GM08714 (cell line): ENCODE data around the gene CUX1.
"Not testable (repeated sequence)": the region's sequence is repeated elsewhere in the genome, so short reads cannot be mapped to it uniquely, and the experiment has no call there.

Experiments
- H3K4me3 ChIP-seq: fragments of 200-500 bp; sonication (Bioruptor generic); 2 replicates; pipeline ENCODE4 v1.5.1; 2014; ENCODE audit warnings: mild to moderate bottlenecking, low read length, inconsistent platforms
- ZNF274 ChIP-seq: IDR thresholded peaks from 2 replicates; pipeline ENCODE4 v1.6.1; 2012; ENCODE audit warnings: mild to moderate bottlenecking, low read depth, low read length

The CUX1 gene

DNA sequence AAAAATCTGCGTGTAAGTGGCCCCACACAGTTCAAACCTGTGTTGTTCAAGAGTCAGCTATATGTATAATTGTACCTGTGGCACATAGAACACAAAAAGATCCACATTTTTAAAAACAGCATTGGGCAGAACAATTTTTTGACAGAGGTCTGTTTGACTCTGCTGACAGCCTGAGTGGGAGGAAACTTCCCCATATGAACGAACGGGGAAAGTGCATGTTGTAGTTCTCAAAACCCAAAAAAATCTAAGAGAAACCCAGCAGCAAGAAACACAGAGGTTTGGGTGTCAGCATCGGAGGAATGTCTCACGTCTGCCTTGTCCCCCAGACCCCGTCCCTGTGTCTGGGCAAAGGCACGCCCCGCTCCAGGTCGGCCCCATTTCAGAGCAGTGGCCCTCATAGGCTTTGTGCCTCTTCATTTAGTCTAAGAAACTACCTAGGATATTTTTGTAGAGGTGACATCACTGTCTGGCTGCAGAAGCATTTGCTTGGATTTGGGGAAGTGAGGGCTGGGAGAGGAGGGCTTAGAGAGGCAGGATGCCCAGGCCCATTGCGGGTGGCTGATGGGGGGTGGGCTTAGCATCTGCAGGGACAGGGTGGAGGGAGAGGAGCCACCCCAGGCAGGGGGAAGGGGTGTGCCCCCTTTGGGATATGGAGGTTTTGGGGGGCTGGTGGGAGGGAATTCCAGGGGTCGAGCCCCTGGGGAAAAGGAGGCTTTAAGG is 11.0 kb downstream of the CUX1 start:
- no peak overlapping the region for H3K4me3 ChIP-seq
- no peak for TF ChIP-seq ZNF274

DNA sequence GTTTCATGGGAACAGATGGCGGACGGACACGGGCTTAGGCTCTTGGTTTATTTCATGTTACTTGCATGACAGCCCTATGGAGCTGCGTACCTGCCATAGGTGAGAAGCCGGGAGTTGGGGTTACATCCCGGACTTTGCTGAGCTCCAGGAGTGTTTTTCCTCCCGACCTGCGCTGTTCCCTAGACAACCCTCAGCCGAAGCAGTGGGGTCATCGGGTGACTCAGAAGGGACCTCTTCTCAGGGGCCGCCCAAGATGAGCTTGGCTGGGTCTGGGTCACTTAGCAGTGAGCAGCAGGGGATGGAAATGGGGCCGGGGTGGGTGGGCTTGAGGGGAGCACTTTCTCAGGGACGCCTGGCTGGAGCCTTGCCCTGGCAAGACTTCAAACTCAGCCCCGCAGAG is 11.9 kb downstream of the CUX1 start:
- TF ChIP-seq ZNF274: no peak
- H3K4me3 ChIP-seq: no peak overlapping the region

DNA sequence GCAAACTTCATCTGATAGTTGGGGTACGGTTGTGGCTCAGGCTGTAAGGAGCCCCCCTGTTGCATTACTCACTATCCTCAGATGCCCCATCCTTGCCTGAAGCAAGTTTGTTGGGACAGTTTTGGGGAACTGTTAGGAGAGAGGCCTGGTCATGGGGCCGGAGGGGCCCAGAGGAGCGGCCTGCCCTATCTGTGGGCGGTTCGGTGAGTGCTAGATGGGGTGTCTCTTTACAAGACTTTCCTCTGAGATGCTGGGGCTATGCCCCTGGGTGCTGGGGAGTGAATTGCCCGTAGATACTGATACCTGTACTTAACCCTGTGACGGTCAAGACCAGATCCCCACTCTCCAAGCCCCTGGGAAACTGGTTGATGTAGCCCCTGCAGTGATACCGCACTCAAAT is 12.4 kb downstream of the CUX1 start:
- no peak overlapping the region for H3K4me3 ChIP-seq
- TF ChIP-seq ZNF274: no peak

DNA sequence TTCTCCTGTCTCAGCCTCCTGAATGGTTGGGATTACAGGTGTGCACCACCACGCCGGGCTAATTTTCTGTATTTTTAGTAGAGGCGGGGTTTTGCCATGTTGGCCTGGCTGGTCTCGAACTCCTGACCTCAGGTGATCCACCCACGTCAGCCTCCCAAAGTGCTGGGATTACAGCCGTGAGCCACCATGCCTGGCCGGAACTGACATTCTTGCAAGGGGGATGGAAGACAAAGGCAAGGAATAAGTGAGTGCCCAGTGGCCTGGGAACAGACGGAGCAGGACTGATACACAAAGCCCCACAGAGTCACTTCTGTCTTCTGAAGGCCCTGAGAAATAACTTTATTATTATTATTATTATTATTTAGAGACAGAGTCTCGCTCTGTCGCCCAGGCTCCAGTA is 14.0 kb downstream of the CUX1 start:
- H3K4me3 ChIP-seq: not testable (repeated sequence)

DNA sequence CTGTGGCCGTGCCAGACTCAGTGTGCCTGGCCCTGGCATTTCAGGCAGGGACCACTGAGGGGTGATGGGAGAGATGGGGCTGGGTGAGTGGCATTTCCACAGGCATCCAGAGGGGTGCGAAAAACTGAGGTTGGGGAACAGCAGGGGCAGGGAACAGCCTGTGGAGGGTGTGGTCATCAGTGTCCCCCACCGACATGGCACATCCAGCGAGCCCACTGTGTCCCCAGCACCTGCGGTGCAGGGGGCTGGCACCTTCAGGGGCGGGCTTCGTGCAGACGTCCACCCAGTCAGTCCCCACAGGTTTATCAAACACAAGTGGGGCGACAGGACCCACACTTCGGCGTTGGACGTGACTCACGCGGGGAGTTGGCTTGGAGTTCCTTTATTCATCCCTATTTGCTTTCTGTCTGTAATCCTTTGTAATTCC is 14.8 kb downstream of the CUX1 start:
- no peak overlapping the region for H3K4me3 ChIP-seq
- no peak for TF ChIP-seq ZNF274

DNA sequence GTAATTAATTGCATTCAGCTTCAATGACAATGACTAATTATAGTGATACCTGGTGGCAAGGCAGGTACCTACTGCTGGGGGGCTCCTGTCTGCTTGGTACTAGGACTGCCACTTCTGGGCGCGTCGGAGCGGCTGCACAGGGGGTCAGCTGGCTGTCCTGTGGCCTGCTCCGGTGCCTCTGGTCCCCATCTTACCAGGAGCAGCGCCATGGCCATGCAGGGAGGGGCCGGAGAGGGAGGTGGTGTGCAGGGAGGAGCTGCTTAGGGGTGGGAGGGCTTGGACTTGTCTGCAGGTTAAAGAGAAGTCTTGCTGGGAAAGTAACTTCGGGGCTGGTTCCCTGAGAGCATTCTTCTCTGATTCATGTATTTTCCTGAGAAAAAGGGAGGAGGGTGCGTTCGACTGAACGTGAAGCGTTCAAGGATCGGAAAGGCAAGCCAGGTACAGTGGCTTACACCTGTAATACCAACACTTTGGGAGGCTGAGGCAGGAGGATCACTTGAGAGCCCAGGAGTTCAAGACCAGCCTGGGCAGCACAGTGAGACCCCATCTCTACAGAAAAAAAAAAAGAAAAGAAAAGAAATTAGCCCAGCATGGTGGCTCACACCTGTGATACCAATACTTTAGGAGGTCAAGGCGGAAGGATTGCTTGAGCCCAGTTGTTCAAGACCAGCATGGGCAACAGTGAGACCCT is 15.4 kb downstream of the CUX1 start:
- H3K4me3 ChIP-seq: no peak overlapping the region
- no peak for TF ChIP-seq ZNF274

DNA sequence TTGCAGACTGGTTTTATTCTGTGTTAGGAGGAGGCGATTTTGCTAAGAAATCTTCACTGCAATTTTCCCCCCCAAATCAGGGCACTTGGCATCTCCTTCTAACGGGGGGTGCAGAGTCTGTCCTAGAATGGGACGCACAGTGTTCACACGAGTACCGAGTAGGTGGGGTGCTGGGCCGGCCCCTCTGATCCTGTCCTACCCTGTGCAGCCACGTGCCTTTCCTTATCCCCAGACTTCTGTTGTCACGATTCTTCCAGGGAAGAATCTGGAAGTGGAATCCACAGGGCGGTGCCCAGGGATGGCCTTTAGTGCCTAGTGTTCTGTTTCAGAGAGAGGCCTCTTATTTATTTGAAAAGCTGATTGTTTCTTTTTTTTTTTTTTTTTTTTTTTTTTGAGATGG is 16.4 kb downstream of the CUX1 start:
- no peak for TF ChIP-seq ZNF274

DNA sequence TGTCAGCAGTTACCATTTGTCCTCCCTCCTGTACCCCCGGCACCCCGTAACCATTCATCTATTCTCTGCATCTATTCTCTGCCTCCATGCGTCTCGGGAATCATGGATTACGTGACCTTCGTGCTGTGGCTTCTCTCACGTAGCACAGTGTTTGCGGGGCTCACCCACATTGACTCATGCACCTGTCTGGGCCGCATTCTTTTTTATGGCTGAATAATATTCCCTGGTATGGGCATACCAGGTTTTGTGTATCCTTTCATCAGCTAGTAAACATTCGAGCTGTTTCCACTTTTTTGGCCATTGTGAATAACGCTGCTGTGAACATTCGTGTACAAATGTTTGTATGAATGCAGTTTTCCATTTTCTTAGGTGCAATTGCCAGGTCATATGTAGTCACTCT is 17.7 kb downstream of the CUX1 start:
- H3K4me3 ChIP-seq: no peak overlapping the region
- no peak for TF ChIP-seq ZNF274

More for the DNA sequence above, 16.4 kb downstream of the CUX1 start:
- H3K4me3 ChIP-seq: no peak overlapping the region

DNA sequence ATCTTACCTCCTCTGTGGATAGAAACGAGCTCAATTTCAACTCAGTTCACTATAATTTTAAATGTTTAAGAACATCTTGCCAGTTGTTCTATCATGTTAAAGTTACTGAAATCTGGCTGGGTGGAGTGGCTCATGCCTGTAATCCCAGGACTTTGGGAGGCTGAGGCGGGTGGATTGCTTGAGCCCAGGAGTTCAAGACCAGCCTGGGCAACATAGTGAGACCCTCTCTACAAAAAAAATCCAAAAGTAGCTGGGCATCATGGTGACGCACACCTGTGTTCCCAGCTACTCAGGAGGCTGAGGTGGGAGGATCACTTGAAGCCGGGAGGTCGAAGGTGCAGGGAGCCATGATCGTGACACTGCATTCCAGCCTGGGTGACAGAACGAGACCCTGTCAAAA is 20.0 kb downstream of the CUX1 start:
- not testable (repeated sequence) for H3K4me3 ChIP-seq

DNA sequence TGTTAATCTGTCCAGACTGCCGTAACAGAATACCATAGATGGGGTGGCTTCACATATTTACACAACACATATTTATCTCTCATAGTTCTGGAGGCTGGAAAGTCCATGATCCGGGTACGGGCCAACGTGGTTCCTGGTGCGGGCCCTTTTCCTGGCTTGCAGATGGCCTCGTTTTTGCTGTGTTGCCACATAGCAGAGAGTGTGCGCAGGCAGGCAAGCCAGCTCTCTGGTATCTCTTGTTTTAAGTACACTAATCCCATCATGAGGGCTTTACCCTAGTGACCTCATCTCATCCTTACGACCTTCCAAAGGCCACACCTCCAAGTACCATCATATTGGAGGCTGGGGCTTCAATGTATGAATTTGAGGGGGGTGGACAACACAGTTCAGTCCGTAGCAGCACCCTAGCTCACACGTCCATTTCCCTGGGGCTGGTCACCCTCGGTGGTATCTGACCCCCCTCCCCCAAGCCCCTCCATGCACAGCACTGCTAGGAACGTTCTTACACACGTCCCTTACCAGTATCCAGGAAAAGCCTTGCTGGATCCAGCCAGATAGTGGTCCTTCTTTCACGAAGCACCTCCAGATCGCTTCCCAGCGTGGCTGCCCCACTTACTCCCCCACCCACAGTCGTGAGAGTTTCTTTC is 21.5 kb downstream of the CUX1 start:
- TF ChIP-seq ZNF274: no peak
- H3K4me3 ChIP-seq: no peak overlapping the region

DNA sequence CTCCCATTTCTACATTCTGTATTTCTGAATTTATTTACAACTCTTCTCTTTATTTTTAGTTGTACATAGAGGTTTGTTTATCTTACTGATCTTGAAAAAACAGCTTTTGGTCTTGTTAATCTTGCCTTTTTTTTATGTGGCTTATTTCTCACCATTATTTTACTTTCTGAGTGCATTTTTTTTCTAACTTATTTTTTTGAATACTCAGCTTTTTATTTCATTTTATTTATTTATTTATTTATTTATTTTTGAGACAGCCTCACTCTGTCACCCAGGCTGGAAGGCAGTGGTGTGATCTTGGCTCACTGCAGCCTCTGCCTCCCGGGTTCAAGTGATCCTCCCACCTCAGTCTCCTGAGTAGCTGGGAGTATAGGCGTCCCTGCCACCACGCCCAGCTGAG is 23.9 kb downstream of the CUX1 start:
- no peak overlapping the region for H3K4me3 ChIP-seq
- TF ChIP-seq ZNF274: no peak

DNA sequence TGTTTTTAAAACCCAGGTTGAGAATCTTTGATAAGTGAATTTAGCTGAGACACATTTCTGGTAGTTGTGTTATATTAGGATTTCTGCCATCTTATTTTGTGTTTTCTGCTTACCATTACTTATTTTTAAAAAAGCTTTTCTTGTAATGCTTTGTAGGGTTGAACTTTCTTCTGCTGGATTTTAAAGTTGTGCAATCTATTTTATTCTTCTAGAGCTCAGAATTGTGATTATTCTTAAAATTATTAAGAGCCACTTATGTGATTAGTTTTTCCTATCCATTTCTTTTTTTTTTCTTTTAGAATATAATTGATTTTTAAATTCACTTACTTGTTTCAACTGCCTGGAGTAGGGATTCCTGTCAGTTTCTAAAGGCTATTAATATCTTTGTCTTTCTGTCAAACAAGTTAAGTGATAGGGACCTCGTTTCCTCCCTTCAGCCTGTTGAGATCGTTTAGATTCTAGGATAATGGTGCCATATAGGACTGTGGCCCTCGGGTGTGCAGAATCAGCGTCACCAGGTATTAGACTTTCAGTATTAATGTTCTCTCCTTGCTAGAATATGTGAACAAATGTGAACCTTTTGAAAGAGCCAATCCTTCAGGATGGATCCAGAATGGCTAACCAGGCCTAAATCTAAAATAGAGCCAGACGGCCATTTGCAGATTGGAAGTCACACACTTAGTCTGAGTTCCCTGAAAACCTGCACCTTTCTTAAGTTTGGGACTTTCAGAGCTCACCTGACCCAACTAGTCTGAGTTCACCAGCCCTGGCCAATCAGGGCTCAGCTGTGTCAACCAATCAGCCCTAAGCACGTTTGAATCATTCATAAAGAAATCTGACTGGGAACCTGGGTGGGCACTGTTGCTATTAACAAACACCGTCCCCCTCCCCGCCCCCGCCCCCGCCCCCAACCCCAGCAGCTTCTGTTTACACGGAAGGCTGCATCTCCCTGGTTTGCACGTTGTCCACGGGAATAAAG is 26.2 kb downstream of the CUX1 start:
- H3K4me3 ChIP-seq: no peak overlapping the region

DNA sequence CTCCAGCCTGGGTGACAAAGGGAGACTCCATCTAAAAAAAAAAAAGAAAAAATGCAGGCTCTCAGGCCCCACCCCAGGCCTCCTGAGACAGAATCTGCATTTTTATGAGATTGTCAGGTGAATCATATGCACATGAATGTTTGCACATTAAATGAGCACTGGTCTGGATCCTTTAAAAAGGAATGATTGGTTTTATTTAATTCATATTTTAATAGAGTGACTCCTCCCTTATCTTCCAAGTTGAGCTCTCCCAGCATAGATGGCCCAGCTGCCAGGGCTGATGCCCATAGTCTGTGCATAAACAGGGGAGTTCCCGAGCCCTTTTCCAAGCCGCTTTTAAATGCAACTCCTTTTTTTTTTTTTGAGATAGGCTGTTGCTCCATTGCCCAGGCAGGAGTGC is 28.5 kb downstream of the CUX1 start:
- TF ChIP-seq ZNF274: no peak
- no peak overlapping the region for H3K4me3 ChIP-seq

More for the DNA sequence above, 26.2 kb downstream of the CUX1 start:
- TF ChIP-seq ZNF274: no peak
